GM12801 (cell line): ENCODE results near the gene CCNK.

ENCODE experiments used
- TF ChIP-seq, protein P1 (sequence below): IDR thresholded peaks from one replicate; pipeline ENCODE4 v1.5.1; 2011; ENCODE audit warnings: control low read depth; ENCODE audit not compliant: insufficient read length; ENCODE audit errors: extremely low read depth

Gene CCNK

GRCh38 chr14:99441157-99441870 is 39.9 kb upstream of the CCNK start:
- TF ChIP-seq, protein P1, sequence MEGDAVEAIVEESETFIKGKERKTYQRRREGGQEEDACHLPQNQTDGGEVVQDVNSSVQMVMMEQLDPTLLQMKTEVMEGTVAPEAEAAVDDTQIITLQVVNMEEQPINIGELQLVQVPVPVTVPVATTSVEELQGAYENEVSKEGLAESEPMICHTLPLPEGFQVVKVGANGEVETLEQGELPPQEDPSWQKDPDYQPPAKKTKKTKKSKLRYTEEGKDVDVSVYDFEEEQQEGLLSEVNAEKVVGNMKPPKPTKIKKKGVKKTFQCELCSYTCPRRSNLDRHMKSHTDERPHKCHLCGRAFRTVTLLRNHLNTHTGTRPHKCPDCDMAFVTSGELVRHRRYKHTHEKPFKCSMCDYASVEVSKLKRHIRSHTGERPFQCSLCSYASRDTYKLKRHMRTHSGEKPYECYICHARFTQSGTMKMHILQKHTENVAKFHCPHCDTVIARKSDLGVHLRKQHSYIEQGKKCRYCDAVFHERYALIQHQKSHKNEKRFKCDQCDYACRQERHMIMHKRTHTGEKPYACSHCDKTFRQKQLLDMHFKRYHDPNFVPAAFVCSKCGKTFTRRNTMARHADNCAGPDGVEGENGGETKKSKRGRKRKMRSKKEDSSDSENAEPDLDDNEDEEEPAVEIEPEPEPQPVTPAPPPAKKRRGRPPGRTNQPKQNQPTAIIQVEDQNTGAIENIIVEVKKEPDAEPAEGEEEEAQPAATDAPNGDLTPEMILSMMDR: no peak

DNA sequence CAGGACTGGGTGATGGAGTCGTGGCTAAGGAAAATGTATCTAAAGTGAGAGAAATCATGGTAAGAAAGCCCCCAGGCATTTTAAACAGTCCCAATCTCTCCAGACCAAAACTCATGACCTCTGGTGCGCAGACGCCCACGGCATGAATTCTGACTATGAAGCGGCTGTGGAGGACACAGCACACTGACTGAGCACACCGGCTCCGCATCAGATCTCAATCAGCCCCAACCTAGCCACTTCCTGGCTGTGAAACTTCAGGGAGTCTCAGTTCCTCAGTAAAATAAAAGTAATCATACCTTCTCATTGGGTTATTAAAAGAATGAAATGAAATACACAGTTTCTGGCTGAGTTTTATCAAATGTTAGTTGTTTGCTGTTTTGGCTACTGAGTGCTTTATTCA is 39.3 kb upstream of the CCNK start:
- TF ChIP-seq, protein P1: no peak

DNA sequence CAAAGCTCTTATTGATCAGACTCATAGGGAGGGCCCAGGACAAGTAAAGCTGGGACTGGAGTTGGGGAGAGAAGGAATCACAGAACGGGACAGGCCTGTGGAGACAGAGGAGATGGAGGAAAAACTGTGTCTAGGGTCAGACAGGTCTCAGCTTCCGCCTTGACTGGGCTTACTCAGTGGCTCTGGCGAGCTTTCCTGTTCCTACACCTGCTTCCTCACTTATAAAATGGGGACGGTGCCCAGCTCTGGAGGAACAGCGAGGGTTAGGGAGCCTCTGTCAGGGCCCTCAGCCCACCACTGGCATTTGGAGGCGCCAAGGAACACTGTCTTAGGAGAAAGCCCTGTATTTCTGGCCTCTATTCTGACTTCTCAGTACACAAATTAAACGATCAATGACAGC is 35.3 kb upstream of the CCNK start:
- TF ChIP-seq, protein P1: no peak

DNA sequence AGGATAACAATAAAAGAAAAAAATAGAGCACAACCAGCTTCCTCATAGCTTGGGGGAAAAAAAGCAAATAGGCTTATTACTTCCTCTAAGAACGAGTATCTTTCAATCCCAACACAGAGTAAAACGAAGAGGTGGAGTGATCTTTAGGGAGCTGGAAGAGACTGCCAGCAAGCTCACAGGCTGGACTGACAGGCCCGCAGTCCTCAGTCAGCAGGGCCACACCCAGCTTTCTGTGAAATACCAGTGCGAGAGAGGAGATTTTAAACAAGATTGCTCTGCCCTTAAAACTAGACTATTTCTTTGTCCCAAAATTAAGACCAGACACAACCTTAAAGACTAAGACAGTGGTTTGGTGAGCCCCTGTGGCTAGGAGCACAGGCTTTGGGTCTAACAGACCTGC is 33.5 kb upstream of the CCNK start:
- TF ChIP-seq, protein P1: no peak

GRCh38 chr14:99450266-99450665 is 30.9 kb upstream of the CCNK start:
- TF ChIP-seq, protein P1: no peak

DNA sequence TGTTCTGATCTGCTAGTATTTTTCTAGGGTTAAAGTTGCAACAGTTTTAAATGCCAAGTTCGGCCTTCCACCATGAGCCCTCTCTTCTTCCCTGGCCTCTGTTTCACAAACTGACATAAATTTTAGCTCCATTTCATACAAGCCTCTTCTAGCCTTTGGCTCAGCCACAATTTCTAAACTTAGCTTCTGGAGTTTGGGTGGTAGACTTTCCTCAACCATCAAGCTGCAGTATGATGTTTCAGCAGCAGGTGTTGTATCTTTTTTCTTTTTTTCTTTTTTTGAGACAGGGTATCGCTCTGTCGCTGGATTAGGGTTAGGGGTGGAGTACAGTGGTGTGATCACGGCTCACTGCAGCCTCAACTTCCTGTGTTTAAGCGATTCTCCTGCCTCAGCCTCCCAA is 30.0 kb upstream of the CCNK start:
- TF ChIP-seq, protein P1: no peak

GRCh38 chr14:99452968-99453367 is 28.2 kb upstream of the CCNK start:
- TF ChIP-seq, protein P1: no peak

GRCh38 chr14:99454246-99454645 is 27.0 kb upstream of the CCNK start:
- TF ChIP-seq, protein P1: no peak
